Renal cortex interstitium (tissue), 11 donors: Measurements from ENCODE around the gene KPNA2. TPM values are rescaled to one million over a fixed set of nuclear protein-coding genes. Genes with fewer than 3 reads are reported as not detected.
"Not testable (repeated sequence)": the region's sequence is repeated elsewhere in the genome, so short reads cannot be mapped to it uniquely, and the experiment has no call there.

Experiments used
- DNase-seq, 11 donors: peaks; one replicate each; pipeline ENCODE4 v3.0.0-alpha.2; 2013; ENCODE audit warnings: low read depth in 9 of 11, low spot score in 4 of 11; ENCODE audit errors: extremely low read depth in 1 of 11
- polyA plus RNA-seq, 3 donors: library from polyadenylated mRNA; unstranded; fragments of 120-200 nt; gene quantifications; one replicate each; pipeline ENCODE4 v1.2.1, GENCODE V29; 2013; ENCODE audit not compliant: insufficient read length in 3 of 3

KPNA2 gene
- polyA plus RNA-seq, 3 donors = 108 to 144 (median 138) TPM

DNA sequence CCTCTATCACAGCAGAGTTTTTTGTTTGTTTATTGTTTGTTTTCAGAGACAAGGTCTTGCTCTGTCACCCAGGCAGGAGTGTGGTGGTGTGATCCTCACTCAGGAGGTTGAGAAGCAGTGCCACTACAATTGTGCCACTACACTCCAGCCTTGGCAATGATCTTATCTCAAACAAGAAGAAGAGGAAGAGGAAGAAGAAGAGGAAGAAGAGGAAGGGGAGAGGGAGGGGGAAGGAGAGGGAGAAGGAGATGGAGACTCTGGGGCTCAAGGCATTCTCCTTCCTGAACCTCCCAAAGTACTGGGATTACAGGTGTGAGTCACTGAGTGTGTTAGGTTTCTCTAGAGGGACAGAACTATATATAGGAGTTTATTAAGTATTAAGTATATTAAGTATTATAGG lies 22.1 kb upstream of the KPNA2 start:
- no peak for DNase-seq

DNA sequence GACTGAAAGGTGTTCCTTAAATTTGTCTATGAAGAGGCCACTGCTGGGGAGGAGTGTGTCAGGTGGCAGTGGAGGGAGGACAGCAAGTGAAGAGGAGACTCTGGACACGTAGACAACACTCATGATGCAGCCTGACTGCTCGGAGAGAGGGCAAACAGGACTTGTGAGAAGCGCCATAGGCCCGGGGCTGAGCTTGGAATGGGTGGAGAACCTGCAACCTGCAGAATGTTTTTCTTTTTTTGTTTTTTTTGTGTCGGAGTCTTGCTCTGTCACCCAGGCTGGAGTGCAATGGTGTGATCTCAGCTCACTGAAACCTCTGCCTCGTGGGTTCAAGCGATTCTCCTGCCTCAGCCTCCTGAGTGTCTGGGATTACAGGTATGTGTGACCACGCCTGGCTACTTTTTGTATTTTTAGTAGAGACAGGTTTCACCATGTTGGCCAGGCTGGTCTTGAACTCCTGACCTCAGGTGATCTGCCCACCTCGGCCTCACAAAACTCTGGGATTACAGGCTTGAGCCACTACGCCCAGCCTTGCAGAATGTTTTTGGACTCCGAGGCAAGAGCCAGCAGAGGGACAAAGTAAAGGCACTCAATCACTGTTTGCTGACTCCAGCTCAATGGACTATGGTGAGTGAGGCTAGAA lies 20.3 kb upstream of the KPNA2 start:
- DNase-seq = no peak

DNA sequence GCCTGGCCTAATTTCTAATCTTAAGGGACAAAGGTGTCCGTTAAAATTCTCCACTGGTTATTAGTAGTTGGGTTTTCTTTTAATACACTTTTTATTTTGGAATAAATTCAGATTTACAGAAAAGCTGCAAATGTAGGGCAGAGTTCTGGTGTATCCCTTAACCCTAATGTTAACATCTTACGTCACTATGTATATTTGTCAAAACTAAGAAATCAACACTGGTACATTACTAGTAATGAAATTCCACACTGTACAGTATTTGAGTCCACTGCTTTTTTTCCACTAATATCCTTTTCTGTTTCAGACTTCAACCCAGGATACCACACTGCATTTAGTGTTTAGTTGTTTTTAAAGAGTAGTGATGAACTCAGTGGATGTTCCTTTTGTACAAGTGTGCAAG lies 18.7 kb upstream of the KPNA2 start:
- no peak for DNase-seq

DNA sequence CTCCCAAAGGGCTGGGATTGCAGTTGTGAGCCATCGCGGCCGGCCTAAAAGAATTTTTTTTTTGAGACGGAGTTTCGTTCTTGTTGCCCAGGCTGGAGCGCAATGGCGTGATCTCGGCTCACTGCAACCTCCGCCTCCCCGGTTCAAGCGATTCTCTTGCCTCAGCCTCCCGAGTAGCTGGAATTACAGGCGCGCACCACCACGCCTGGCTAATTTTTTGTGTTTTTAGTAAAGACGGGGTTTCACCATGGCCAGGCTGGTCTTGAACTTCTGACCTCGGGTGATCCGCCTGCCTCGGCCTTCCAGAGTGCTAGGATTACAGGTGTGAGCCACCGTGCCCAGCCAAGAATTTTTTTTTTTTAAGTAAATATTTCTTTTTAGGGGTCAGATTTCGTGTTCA lies 17.0 kb upstream of the KPNA2 start:
- DNase-seq = not testable (repeated sequence)

DNA sequence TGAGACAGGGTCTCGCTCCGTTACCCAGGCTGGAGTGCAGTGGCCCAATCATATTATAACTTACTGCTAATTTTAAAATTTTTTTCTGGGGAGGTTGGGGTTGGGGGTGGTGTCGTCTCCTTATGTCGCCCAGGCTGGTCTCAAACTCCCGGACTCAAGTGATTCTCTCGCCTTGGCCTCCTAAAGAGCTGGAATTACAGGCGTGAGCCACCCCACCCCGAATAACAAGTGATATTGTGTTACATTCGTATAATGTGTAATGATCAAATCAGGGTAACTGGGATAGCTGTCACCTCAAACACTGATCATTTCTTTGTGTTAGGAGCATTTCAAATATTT lies 16.2 kb upstream of the KPNA2 start:
- no peak for DNase-seq

DNA sequence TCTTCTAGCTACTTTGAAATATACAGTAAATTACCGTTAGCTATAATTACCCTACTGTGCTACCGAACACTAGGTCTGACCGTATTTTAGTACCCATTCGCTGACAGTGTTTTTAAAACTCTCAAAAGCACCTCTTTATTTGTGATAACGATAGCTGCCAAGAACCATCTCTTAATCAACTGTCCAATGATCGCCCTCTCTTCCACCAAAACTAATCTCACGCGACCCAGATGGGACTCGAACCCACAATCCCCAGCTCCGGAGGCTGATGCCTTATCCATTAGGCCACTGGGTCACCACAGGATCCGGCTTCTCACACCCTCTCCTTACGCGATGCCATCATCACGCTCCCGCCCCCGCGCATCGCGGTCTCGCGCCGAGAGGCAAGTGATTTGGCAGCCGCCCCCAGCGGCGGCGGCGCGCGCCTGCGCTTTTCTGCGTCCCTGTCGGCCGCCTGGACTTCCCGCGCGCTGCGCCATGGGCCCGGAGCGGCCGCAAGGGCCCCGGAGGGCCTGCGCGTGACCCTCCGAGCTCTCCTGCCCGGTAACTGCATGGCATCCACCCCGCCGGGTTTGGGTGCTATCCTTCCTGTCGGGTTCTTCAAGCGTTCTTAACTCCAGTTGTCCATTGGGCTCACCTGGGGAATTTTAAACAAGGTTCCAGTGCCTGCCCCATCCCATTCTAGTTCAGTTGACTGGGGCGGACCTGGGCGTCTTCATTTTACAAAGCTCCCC lies 15.7 kb upstream of the KPNA2 start:
- peak; percentile 90 to 96 (median 92) for DNase-seq

DNA sequence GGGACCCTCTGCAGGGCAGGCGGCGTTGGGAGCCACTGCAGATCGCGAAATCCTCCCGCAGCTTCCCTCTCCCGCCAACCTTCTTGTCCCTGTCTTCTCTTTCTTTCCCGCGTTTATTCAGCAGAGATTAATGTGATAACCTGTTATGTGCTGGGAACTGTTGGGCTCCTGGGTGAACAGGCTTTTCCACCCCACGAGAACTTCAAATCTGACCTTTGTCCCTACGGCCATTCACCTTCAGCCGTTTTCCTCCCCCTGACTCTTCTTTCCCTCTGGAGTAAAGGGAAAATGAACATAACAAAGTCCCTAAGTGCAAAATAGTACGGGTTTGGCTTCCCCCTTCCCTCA lies 15.2 kb upstream of the KPNA2 start:
- no peak for DNase-seq

DNA sequence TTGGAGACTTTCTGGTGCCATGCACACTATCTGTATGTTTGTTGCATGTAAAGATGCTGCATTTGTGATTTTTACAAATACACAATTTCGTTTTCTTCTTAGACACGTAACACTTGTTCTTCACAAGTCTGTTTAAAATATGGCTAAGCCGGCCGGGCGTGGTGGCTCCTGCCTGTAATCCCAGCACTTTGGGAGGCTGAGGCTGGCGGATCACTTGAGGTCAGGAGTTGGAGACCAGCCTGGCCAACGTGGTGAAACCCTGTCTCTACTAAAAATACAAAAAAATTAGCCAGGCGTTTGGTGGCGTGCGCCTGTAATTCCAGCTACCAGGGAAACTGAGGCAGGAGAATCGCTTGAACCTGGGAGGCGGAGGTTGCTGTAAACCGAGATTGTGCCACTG lies 14.7 kb upstream of the KPNA2 start:
- DNase-seq = not testable (repeated sequence)

DNA sequence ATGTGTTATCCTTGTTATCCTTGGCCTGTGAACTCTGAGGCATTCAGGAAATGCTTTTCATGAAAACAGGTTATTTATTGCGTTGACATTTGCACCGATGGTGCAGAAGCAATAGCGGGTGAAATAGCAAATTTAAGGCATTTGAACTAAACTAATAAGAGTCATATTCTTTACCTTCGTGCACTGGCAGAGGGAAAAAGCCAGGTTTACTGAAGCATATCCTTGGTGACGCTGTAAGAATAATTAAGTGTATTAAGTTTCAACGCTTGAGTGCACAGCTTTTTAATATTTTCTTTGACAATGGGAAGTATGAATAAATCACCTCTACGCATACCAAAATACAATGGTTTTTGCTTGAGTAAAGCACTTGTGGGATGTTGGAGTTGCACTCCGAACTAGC lies 13.6 kb upstream of the KPNA2 start:
- no peak for DNase-seq

DNA sequence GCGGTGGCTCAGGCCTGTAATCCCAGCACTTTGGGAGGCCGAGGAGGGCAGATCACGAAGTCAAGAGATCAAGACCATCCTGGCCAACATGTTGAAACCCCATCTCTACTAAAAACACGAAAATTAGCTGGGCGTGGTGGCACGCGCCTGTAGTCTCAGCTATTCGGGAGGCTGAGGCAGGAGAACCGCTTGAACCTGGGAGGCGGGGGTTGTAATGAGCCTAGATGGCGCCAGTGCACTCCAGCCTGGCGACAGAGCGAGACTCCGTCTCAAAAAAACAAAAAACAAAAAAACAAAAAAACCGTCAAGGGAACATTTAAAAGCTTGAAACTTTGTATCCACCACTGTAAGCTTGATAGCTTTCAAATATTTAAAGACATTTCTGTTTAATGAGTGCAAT lies 13.0 kb upstream of the KPNA2 start:
- DNase-seq = not testable (repeated sequence)

DNA sequence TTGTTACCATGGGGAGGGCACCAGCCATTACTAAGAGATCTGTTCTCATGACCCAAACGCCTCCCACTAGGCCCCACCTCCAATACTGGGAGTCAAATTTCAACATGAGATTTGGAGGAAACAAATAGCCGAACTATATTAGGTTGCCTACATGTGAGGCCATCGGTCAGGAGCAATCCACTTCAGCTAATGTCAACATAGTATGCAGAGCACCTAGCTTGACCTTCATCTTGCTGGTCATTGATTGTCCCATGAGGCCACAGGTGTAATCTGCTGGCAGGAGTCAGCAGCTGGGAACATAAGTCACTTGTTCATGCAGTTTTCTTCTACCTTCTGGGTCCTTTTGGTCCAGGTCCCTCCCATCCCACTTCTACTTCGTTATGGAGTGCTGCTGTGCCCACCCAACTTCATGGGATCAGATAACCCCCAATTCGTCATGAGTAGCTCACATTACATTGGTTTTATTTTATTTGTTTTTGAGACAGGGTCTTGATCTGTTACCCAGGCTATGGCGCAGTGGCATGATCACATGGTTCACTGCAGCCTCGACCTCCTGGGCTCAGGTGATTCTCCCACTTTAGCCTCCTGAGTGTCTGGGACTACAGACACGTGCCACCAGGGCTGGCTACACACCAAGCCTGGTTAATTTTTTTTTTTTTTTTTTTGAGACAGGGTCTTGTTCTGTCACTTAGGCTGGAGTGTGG lies 5.9 kb upstream of the KPNA2 start:
- no peak for DNase-seq

DNA sequence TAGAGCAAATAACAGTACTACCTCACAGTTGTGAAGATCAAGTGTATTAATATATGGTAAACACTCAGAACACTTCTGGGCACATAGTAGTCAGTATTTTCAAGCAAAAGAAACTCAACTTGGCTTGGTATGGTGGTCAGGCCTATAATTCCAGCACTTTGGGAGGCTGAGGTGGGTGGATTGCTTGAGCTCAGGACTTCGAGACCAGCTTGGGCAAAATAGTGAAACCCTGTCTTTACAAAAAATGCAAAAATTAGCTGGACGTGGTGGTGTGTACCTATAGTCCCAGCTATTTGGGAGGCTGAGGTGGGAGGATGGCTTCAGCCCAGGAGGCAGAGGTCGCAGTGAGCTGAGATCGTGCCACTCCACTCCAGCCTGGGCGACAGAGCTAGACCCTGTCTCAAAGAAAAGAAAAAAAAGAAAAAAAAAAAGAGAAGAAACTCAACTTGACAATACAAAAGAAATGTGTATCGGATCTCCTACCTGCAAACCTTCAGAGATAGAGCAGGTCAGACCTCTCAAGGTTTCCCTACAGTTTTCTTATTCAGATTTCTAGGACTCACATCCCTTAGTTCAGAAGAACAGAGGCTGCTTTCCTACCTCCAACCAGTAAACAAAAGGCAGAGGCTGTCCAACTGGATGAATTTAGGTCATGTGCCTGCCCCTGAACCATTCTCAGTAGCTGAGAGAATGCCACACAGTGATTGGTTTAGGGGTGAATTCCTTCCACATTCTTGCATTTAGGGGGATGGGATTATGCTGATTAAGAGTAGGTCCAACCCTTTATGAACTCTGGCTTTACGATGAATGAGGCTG lies 1.7 kb upstream of the KPNA2 start:
- DNase-seq = peak in 2 of 11 donors; percentile 62 to 68

DNA sequence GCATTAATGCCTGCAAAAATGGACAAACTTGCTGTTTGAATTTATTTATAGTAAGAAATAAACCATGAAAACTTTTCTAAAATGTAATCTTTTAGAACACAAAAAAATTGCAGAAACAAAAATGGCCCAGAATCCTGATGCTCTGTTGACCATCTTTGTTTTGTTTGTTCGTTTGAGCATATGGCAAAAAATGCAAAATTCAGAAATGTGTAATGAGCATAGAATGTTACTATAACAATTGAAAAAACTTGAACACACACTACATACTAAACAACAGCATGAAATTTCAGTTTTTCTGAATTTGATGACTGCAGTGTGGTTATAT lies 1.1 kb upstream of the KPNA2 start:
- no peak for DNase-seq

DNA sequence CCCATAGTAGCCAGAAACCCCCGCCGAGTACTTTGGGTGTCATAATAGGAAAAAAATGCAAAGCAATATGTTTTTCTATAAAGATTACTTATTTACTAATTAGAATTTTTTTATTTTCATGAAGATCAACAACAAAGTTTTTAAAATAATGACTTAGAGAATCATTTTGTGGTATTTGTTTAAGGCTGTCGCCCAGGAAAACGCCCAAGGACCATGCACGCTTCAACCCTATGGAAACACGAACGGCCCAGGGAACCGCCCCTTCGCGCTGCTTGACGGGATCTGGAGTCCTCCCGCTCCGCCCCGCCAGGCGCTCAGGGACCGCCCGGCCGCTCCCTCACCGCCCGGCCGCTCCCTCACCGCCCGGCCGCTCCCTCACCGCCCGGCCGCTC lies 408 bp upstream of the KPNA2 start:
- DNase-seq = no peak

DNA sequence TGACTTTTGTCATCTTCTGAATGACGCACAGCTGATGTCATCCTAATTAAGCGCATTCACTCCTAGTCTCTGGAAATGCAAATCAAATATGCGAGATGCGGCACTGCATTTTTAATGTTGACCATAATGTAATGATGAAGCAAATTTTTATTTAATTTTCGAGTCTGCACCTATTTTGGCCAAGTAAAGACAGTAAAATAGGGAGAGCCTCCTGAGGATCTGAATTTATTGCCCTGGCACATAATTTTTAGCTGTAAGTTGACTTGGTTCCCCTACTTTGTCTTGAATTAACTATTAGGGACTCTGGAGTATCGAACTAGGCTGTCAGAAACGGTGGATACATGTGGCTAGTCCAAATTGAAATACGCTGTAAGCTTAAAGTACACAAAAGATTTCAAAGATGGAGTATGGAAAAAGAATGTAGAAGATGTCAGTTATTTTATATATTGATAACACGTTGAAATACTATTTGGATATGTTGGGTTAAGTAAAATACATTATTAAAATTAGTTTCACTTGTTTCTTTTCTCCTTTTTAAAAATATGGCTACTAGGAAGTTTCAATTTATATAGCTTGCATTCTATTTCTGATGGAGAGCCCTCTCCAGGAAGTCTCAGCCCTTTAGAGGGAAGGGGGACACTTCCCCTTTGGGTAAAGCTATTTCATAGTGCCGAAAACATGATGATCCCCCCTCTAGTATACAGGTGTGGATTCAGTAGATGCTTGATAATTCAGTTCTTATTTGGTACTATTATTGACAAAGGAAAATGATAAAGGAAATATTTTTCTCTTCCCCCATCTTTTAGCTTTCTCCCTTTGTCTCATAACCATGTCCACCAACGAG lies 991 bp downstream of the KPNA2 start:
- no peak for DNase-seq

DNA sequence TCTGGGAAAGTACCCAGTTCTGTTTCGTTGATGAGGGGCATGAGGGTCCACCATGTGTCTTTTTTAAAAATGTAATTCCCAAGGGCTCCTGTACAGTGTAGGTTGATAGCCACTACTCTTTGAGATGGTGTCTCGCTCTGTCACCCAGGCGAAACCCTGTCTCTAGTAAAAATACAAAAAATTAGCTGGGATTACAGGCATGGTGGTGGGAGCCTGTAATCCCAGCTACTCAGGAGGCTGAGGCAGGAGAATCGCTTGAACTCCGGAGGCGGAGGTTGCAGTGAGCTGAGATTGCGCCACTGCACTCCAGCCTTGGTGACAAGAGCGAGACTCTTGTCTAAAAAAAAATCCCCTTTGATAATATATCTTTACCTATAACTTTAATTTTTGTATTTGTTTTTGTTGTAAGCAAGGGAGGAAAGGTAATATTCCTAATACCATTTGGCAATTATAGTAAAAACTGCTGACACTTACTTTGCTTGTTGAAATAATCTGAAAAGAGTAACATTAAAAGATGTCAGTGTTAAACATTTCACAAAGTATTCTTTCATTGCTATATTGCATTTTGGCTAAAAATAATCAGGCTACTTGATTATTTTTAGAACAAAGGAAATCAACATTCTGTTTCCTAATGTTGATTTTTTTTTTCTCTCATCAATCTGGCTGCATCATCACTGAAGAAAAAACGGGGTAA lies 11.8 kb downstream of the KPNA2 start:
- no peak for DNase-seq

DNA sequence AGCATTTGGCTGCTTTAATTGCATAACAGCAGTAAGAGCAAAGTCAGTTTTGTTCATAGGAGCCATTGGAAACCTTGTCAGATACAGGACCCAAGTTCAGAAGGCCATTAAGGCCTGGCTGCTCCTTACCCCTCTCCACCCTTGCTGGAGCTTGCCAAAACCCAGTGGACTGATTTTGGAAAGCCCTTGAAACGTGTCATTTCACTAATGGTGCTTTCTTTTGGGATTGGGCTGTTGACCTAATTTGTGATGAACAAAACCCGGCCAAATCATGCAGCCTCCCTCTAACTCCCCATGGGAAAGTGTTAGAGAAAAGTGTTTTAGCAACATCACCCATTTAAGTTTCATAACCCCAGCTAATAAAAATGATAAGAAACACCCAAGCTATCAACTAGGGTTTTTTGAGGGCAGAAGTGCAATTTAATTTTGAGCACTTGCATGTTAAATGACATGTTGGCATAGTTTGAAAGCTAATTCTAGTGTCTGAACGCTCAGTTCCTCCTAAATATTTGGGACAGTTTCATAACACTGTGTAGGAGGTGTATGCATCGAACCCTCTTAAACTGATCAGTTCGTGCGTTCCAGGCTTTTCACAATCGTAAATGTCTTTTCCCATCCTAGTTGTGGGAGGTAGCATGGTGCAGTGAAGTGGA lies 12.5 kb downstream of the KPNA2 start:
- not testable (repeated sequence) for DNase-seq

DNA sequence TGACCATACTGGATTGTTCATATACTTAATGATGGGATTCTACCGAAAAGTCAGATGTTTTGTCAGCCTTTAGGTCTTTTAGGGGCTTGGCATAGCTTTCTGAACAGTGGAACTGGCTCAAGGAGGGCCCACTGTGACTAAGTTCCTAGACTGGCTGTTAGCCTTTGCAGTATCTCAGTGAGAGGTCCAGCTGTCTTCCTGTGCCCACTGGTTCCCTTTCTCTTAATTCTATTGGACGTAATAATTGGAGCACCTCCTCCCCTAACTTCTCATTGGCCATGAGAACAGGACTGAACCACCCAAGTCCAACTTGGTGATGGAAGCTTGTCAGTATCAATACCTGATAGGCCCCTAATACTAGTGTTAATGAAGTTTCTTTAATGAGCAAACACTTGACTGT lies 13.5 kb downstream of the KPNA2 start:
- no peak for DNase-seq
